ENCODE results near the gene PSKH1.
A peak's percentile ranks its signal among the peaks of the same experiment; 100 is the strongest.

Gene PSKH1

GRCh38 chr16:67946966-67947558 is 54.0 kb downstream of the PSKH1 start:
- no peaks in the 10 kb centered on the region for H3K9me3 ChIP-seq (ENCODE audit: control insufficient read depth, insufficient read depth, low read depth, low read length)
- ChIA-PET POLR2A (interaction anchor here (0.6 to 1.1 kb wide), 3 partner anchors 12 to 29 kb away, joined by 3 read pairs; no protein-coding TSS in a partner anchor), CTCF (no interaction called here)
- H3K4me3 ChIP-seq (ENCODE audit: low read depth, low read length): no peak overlapping the region
- no peaks in the 10 kb centered on the region for H3K4me1 ChIP-seq (ENCODE audit: control insufficient read depth, insufficient read depth, low read length)
- no peak overlapping the region for H3K27ac ChIP-seq (ENCODE audit: extremely low read depth, low read depth, low read length)
- TF ChIP-seq SCRT1 (tag by site-specific recombination; IDR thresholded peaks at IDR 0.05; ENCODE audit: borderline replicate concordance) (no peak), KLF8 (tag by site-specific recombination; IDR thresholded peaks at IDR 0.05) (no peak), ZNF16 (tag by site-specific recombination; IDR thresholded peaks at IDR 0.05; ENCODE audit: low read depth) (no peak), ZNF585B (tag by site-specific recombination; IDR thresholded peaks at IDR 0.05) (no peak), ZSCAN16 (tag by site-specific recombination; IDR thresholded peaks at IDR 0.05) (no peak), ZBTB49 (tag by site-specific recombination; IDR thresholded peaks at IDR 0.05; ENCODE audit: low read depth) (no peak), ZNF433 (tag by site-specific recombination; IDR thresholded peaks at IDR 0.05; ENCODE audit: low read depth) (no peak), ZNF221 (tag by site-specific recombination; IDR thresholded peaks at IDR 0.05; ENCODE audit: borderline replicate concordance) (no peak), ZNF404 (tag by site-specific recombination; IDR thresholded peaks at IDR 0.05) (no peak), ZNF776 (tag by site-specific recombination; IDR thresholded peaks at IDR 0.05; ENCODE audit: borderline replicate concordance) (no peak)
- TF ChIP-seq, protein P1, sequence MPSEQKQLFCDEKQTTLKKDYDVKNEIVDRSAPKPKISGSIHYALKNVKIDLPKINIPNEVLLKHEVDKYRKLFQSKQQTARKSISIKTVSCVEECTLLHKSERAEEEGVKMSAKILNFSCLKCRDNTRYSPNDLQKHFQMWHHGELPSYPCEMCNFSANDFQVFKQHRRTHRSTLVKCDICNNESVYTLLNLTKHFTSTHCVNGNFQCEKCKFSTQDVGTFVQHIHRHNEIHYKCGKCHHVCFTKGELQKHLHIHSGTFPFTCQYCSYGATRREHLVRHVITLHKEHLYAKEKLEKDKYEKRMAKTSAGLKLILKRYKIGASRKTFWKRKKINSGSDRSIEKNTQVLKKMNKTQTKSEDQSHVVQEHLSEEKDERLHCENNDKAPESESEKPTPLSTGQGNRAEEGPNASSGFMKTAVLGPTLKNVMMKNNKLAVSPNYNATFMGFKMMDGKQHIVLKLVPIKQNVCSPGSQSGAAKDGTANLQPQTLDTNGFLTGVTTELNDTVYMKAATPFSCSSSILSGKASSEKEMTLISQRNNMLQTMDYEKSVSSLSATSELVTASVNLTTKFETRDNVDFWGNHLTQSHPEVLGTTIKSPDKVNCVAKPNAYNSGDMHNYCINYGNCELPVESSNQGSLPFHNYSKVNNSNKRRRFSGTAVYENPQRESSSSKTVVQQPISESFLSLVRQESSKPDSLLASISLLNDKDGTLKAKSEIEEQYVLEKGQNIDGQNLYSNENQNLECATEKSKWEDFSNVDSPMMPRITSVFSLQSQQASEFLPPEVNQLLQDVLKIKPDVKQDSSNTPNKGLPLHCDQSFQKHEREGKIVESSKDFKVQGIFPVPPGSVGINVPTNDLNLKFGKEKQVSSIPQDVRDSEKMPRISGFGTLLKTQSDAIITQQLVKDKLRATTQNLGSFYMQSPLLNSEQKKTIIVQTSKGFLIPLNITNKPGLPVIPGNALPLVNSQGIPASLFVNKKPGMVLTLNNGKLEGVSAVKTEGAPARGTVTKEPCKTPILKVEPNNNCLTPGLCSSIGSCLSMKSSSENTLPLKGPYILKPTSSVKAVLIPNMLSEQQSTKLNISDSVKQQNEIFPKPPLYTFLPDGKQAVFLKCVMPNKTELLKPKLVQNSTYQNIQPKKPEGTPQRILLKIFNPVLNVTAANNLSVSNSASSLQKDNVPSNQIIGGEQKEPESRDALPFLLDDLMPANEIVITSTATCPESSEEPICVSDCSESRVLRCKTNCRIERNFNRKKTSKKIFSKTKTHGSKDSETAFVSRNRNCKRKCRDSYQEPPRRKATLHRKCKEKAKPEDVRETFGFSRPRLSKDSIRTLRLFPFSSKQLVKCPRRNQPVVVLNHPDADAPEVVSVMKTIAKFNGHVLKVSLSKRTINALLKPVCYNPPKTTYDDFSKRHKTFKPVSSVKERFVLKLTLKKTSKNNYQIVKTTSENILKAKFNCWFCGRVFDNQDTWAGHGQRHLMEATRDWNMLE (tag by site-specific recombination; conservative IDR thresholded peaks at IDR 0.05; ENCODE audit: low read depth): no peak
- TF ChIP-seq, protein P2, sequence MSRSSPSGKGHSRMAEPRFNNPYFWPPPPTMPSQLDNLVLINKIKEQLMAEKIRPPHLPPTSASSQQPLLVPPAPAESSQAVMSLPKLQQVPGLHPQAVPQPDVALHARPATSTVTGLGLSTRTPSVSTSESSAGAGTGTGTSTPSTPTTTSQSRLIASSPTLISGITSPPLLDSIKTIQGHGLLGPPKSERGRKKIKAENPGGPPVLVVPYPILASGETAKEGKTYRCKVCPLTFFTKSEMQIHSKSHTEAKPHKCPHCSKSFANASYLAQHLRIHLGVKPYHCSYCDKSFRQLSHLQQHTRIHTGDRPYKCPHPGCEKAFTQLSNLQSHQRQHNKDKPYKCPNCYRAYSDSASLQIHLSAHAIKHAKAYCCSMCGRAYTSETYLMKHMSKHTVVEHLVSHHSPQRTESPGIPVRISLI (tag by site-specific recombination; IDR thresholded peaks at IDR 0.05): no peak
- H3K36me3 ChIP-seq (ENCODE audit: control insufficient read depth in 2 of 2, insufficient read depth in 1 of 2, low read length in 2 of 2): peaks cover 0 to 96% of the 10 kb centered on the region in 2 experiments; a peak in 2 of 3 replicates

DNA sequence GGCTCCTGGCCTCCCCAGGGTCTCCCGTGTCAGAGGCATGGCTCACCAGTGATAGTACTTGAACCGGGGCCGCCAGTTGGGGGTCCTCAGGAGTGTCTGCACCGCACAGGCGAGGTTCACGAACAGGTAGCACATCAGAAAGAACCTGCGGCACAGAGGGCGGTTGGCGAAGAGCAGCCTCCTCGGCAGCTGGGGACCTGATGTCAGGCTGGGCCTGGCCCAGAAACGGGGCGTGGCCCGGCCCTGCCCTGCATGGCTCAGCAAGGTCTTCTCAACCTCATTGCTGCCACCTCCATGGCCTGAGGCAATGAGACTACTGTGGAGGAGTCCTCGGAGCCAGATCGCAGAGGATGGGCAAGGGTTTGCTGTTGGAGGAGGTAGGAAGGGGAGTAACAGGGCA is 55.0 kb downstream of the PSKH1 start:
- Histone ChIP-seq H3K4me3 (ENCODE audit: low read depth, low read length) (no peak overlapping the region), H3K9me3 (ENCODE audit: control insufficient read depth, insufficient read depth, low read depth, low read length) (no peaks in the 10 kb centered on the region), H3K27ac (ENCODE audit: extremely low read depth, low read depth, low read length) (no peak overlapping the region), H3K36me3 (ENCODE audit: control insufficient read depth in 2 of 2, insufficient read depth in 1 of 2, low read length in 2 of 2) (peaks cover 0 to 91% of the 10 kb centered on the region in 2 experiments; a peak in 2 of 3 replicates), H3K4me1 (ENCODE audit: control insufficient read depth, insufficient read depth, low read length) (no peaks in the 10 kb centered on the region)
- peak; percentile 68 for TF ChIP-seq KLF1 (tag by site-specific recombination; IDR thresholded peaks at IDR 0.05)
- TF ChIP-seq IKZF3 (tag by site-specific recombination; IDR thresholded peaks at IDR 0.05): no peak
- TF ChIP-seq ZNF223 (tag by site-specific recombination; IDR thresholded peaks at IDR 0.05): no peak
- TF ChIP-seq, protein P3, sequence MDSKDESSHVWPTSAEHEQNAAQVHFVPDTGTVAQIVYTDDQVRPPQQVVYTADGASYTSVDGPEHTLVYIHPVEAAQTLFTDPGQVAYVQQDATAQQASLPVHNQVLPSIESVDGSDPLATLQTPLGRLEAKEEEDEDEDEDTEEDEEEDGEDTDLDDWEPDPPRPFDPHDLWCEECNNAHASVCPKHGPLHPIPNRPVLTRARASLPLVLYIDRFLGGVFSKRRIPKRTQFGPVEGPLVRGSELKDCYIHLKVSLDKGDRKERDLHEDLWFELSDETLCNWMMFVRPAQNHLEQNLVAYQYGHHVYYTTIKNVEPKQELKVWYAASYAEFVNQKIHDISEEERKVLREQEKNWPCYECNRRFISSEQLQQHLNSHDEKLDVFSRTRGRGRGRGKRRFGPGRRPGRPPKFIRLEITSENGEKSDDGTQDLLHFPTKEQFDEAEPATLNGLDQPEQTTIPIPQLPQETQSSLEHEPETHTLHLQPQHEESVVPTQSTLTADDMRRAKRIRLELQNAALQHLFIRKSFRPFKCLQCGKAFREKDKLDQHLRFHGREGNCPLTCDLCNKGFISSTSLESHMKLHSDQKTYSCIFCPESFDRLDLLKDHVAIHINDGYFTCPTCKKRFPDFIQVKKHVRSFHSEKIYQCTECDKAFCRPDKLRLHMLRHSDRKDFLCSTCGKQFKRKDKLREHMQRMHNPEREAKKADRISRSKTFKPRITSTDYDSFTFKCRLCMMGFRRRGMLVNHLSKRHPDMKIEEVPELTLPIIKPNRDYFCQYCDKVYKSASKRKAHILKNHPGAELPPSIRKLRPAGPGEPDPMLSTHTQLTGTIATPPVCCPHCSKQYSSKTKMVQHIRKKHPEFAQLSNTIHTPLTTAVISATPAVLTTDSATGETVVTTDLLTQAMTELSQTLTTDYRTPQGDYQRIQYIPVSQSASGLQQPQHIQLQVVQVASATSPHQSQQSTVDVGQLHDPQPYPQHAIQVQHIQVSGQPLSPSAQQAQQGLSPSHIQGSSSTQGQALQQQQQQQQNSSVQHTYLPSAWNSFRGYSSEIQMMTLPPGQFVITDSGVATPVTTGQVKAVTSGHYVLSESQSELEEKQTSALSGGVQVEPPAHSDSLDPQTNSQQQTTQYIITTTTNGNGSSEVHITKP (tag by site-specific recombination; IDR thresholded peaks at IDR 0.05): no peak
- CTCF ChIA-PET: no interaction called here
- POLR2A ChIA-PET: interaction anchor here (0.6 to 1.0 kb wide), 4 partner anchors 10 to 30 kb away, joined by 3 read pairs; no protein-coding TSS in a partner anchor
